NCI-H69 (cell line): Measurements from ENCODE around the gene PLSCR1.

Source experiments
- DNase-seq: peaks from one replicate; lab custom pipeline; 2025; lab: John Stamatoyannopoulos, UW

Gene PLSCR1

DNA sequence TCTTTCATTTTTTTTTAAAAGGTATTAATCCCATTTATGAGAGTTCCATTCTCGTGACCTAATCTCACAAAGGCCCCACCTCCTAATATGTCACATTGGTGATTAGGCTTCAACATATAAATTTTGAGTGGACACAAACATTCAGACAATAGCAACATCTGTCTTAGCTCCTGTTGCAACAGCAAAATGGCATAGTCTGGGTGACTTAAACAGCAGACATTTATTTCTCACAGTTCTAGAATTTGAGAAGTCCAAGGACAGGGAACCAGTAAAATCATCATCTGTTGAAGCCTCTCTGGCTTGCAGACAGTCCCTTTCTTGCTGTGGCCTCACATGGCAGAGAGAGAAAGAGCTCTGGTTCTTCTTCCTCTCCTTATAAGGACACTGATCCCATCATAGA lies 71.8 kb downstream of the PLSCR1 start:
- DNase-seq, result no peak

DNA sequence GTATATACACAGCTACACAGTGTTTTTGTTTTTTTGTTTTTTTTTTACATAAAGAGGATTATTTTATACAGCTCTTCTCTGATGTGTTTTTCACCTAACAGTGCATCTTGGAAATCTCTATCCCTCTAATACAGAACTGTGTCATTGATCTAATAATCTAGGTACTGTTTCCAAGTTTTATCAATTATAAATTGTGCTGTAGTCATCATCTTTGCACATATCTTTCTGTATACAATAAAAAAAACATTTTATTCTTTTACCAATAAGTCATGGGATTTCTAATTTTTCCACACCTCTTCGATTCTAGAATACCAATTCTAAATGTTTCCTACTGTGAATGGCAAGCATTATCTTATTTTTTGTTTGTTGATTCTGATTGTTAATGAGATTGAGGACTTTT lies 73.4 kb downstream of the PLSCR1 start:
- no peak for DNase-seq

DNA sequence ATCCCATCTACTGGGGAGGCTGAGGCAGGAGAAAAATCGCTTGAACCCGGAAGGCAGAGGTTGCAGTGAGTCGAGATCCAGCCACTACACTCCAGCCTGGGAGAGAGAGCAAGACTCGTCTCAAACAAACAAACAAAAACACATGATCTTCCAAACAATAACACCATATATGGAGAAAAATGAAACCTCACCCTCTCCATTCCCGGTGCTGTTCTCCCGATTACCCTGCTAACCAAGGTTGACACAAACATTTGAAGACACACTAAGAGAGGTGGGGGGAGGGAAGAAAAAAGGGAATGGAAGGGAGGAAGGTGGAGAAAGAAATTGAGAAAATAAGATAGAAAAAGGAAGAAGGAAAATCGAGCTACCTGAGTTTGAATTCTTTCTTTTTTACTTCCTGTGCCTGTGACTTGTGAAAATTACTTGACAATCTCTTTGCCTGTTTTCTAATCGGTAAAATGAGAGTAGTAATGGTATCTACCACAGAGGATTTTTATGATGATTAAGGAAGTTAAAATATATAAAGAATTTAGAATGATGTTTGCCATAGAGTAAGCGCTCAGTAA lies 73.9 kb downstream of the PLSCR1 start:
- DNase-seq, result no peak

DNA sequence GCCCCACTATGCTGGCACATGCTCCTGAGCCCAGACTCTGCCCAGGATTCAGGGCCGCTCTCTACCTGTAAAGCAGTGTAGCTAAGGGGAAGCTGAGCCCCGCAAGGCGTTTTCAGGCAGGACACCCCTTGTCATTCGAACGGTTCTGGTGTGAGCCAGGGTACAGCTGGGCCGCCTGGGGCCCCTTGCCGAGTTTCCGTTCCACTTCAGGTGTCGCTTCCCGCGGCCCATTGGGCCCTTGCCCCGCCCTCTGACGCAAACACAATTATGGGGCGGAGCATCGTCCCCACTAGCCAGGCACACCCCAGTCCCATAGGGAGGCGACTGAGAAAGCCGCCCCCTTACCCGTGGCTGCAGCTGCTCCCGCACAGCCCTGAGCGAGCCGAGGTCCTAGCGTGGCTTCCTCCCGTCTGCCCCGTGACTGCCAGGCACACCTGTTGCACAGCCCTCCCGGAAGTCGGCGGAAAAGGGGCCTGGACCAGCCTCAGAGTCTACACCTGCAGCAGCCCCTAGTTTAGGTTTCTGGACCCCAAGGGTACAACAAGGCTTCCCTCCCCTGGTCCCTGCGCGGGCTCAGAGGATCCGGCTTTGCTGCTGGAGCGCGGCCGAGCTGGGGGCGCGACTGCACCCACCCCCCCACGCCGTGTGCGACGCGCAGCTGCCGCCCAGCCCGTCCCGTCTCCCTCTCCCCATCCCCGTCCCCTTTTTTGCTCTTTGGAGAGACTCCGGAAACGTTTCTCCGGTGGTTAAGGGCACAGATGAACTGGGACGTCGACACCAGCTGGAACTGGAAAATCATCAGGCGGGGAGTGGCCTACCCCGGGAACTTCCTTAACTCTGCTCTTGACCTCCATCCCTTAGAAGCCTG lies 75.0 kb downstream of the PLSCR1 start, which contains the start of gene PLSCR2:
TSS of gene PLSCR2 (minus strand) at position 412 of the 868 bp plus-strand sequence. CDS start 9,657 bp downstream, outside the sequence.
- DNase-seq, result no peak

DNA sequence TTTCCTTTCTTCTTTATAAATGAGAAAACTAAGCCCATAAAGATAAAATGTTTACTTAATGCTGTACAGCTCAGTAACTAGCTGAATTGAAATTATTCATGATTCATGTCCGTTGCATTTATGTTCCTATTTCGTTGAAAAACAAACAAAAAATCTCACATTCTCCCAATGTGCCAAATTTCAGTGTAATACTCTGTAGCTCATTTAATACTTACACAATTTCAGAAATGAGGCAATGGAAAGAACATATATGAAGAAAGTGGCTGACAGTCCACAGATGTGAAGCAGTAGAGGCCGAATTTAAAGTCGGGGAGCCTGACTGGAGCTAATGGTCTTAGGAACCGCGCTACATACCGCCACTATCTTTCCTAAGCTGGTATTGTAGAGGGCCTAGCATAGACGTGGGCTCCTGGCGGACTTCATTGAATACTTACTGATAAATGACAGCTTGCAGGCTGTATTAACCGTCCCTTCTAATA lies 75.7 kb downstream of the PLSCR1 start:
- no peak for DNase-seq

DNA sequence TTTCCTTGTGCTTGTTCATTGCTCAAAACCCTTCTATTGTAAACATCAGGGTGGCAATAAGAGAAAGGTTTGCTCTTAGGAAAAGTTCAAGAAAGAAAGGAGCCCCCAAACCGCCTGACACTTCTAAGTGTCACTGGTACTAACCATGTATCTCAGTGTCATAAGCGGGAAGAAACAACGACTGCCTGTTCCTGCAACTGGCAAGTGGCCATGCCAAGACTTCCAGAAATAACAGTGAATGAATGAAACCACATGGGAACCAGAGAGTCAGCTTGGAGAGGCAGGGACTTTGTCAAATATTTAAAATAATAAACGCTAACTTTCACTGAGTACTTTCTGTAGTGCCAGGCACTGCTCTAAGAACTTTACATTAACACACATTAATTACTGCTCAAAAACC lies 76.2 kb downstream of the PLSCR1 start:
- no peak for DNase-seq

DNA sequence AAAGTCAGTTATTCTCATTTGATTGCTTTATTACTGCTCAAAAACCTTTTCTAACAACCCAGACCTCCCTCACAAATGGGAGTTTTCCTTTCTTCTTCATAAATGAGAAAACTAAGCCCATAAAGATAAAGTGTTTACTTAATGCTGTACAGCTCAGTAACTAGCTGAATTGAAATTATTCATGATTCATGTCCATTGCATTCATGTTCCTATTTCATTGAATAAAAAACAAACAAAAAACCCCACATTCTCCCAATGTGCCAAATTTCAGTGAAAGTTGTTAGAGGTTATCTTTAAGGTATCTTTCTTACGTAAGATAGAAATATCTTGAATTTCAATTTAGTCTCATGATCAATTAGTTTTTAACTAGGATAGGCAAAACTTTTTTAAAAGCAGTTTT lies 77.8 kb downstream of the PLSCR1 start:
- DNase-seq, result no peak

DNA sequence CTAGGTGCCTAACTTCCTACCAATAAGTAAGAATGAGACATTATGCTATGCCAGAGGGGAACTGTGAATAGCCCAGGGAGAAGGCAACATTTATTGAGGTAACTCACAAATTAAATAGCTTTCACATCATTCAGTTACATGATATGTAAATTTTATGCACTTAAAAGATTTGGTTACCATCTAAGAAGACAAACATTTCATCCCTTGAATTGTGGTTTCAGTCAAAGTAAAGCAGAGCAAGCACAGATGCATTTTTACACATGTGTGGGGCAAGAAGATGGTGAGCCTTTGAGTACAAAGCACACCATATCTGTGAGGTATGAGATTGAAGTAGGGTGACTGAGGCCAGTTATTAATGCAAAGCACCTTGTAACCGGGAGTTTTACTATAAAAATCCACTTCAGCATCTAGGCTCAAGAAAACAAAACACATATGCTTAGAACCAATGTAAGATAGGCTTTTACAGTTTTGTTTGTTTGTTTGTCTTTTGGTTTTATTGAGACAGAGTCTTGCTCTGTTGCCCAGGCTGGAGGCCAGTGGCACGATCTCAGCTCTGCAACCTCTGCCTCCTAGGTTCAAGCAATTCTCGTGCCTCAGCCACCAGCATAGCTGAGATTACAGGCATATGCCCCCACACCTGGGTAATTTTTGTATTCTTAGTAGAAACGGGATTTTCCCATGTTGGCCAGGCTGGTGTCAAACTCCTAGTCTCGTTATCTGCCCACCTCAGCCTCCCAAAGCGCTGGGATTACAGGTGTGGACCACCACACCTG lies 78.5 kb downstream of the PLSCR1 start:
- DNase-seq, result no peak
